IMR-90 (cell line): Measurements from ENCODE around the gene NDEL1. TPM values are rescaled to one million over a fixed set of nuclear protein-coding genes. Genes with fewer than 3 reads are reported as not detected.

Experiments
- ATAC-seq: fragments of 200-7000 bp; cut with Tn5 transposase; 2 replicates; pipeline ENCODE4 v1.9.1; 2020; ENCODE audit warnings: low read depth, mild to moderate bottlenecking, moderate library complexity
- BruUV-seq: library from RNA; stranded (reverse); fragments of 400-500 nt; replicated peaks from 2 replicates; lab custom pipeline; 2021; lab: Mats Ljungman, UMichigan
- CTCF ChIA-PET: fragments of 300-600 bp; formaldehyde crosslinking; extraction: SDS; loops from one replicate; lab custom pipeline; 2021; ENCODE audit warnings: antibody characterized with exemption; lab: Yijun Ruan, JAX
- POLR2A ChIA-PET: fragments of 300-600 bp; sonication (Branson Sonifier 250); formaldehyde crosslinking; loops from one replicate; lab custom pipeline; 2022; ENCODE audit warnings: antibody characterized with exemption; ENCODE audit not compliant: unreplicated experiment; lab: Charles Lee
- DNase-seq: peaks from one replicate; pipeline ENCODE4 v3.0.0; 2013
- H2AFZ ChIP-seq: replicated peaks from 2 replicates; pipeline ENCODE3; 2013; ENCODE audit warnings: low read length, mild to moderate bottlenecking; ENCODE audit not compliant: poor library complexity
- H2AK5ac ChIP-seq: 2 replicates; pipeline ENCODE4 v1.6.1; 2013; ENCODE audit warnings: low read depth, low read length, inconsistent platforms
- H2AK9ac ChIP-seq: replicated peaks from 2 replicates; pipeline ENCODE3; 2013; ENCODE audit warnings: mild to moderate bottlenecking, low read depth, low read length, moderate library complexity; ENCODE audit not compliant: poor library complexity
- H2BK120ac ChIP-seq: 2 replicates; pipeline ENCODE4 v1.6.1; 2013; ENCODE audit warnings: low read depth, low read length, inconsistent platforms
- H2BK15ac ChIP-seq: 3 replicates; pipeline ENCODE4 v1.6.1; 2013; ENCODE audit warnings: low read depth, low read length, inconsistent platforms
- H2BK20ac ChIP-seq: 2 replicates; pipeline ENCODE4 v1.6.1; 2013; ENCODE audit warnings: low read depth, mild to moderate bottlenecking, inconsistent platforms, low read length, moderate library complexity
- H2BK5ac ChIP-seq: 2 replicates; pipeline ENCODE4 v1.6.1; 2013; ENCODE audit warnings: mild to moderate bottlenecking, low read depth, low read length, inconsistent platforms; ENCODE audit not compliant: poor library complexity, severe bottlenecking
- H3K14ac ChIP-seq: replicated peaks from 2 replicates; pipeline ENCODE4 v1.6.1; 2013; ENCODE audit warnings: low read depth, low read length, inconsistent platforms
- H3K18ac ChIP-seq: 2 replicates; pipeline ENCODE4 v1.6.1; 2013; ENCODE audit warnings: low read depth, low read length, control low read depth
- H3K23ac ChIP-seq: 2 replicates; pipeline ENCODE4 v1.6.1; 2013; ENCODE audit warnings: low read depth, low read length, inconsistent platforms
- H3K27ac ChIP-seq: 2 replicates; pipeline ENCODE4 v1.5.1; 2013; ENCODE audit warnings: mild to moderate bottlenecking, control low read depth, low read length; ENCODE audit not compliant: insufficient read depth
- H3K27me3 ChIP-seq: 2 replicates; pipeline ENCODE4 v1.6.1; 2013; ENCODE audit warnings: low read length; ENCODE audit not compliant: control insufficient read depth, insufficient read depth
- H3K36me3 ChIP-seq: 2 replicates; pipeline ENCODE4 v1.6.1; 2013; ENCODE audit warnings: low read length, mixed read lengths; ENCODE audit not compliant: control insufficient read depth, insufficient read depth
- H3K4ac ChIP-seq: 2 replicates; pipeline ENCODE4 v1.6.1; 2013; ENCODE audit warnings: low read depth, low read length, inconsistent platforms
- H3K4me1 ChIP-seq: 2 replicates; pipeline ENCODE4 v1.6.1; 2013; ENCODE audit warnings: low read length, mixed read lengths; ENCODE audit not compliant: control insufficient read depth, insufficient read depth
- H3K4me2 ChIP-seq: 2 replicates; pipeline ENCODE4 v1.6.1; 2013; ENCODE audit warnings: low read depth, mild to moderate bottlenecking, control low read depth, low read length, moderate library complexity
- H3K4me3 ChIP-seq: 2 replicates; pipeline ENCODE4 v1.5.1; 2013; ENCODE audit warnings: low read depth, mild to moderate bottlenecking, control low read depth, low read length, moderate library complexity; ENCODE audit not compliant: insufficient read depth
- H3K56ac ChIP-seq: 2 replicates; pipeline ENCODE4 v1.6.1; 2013; ENCODE audit warnings: low read length, inconsistent platforms; ENCODE audit not compliant: insufficient read depth; ENCODE audit errors: extremely low read depth
- H3K79me1 ChIP-seq, 2 experiments: 2 replicates each; pipeline ENCODE4 v1.6.1; 2013; ENCODE audit warnings: low read length in 2 of 2, inconsistent platforms in 1 of 2, low read depth in 1 of 2
- H3K9ac ChIP-seq: 2 replicates; pipeline ENCODE4 v1.6.1; 2013; ENCODE audit warnings: low read depth, low read length, control low read depth
- H3K9me1 ChIP-seq: 2 replicates; pipeline ENCODE4 v1.6.1; 2013; ENCODE audit warnings: low read length, inconsistent platforms; ENCODE audit not compliant: insufficient read depth
- H3K9me3 ChIP-seq: 2 replicates; pipeline ENCODE4 v1.6.1; 2013; ENCODE audit warnings: low read length; ENCODE audit not compliant: control insufficient read depth, insufficient read depth
- H4K20me1 ChIP-seq: 2 replicates; pipeline ENCODE4 v1.6.1; 2013; ENCODE audit warnings: low read length, inconsistent platforms; ENCODE audit not compliant: insufficient read depth
- H4K5ac ChIP-seq: 2 replicates; pipeline ENCODE4 v1.6.1; 2013; ENCODE audit warnings: mild to moderate bottlenecking, low read depth, low read length, control low read depth
- H4K8ac ChIP-seq, 2 experiments: 2 replicates each; pipeline ENCODE4 v1.6.1; 2013; ENCODE audit warnings: low read depth in 2 of 2, low read length in 2 of 2, control low read depth in 1 of 2, inconsistent platforms in 1 of 2
- H4K91ac ChIP-seq: 2 replicates; pipeline ENCODE4 v1.6.1; 2013; ENCODE audit warnings: low read depth, low read length, inconsistent platforms; ENCODE audit not compliant: insufficient read depth
- CEBPB ChIP-seq: IDR thresholded peaks from 2 replicates; pipeline ENCODE4 v1.6.1; 2012; ENCODE audit warnings: low read depth, low read length, improper control_type of control experiment
- CHD1 ChIP-seq: IDR thresholded peaks from 2 replicates; pipeline ENCODE4 v1.6.1; 2012; ENCODE audit warnings: low read depth, low read length, improper control_type of control experiment
- CTCF ChIP-seq: conservative IDR thresholded peaks from 2 replicates; pipeline ENCODE4 v1.5.1; 2012; ENCODE audit warnings: mild to moderate bottlenecking, low read depth, low read length, improper control_type of control experiment
- FOS ChIP-seq: fragments of 150-350 bp; IDR thresholded peaks from 2 replicates; pipeline ENCODE4 v1.6.1; 2016; ENCODE audit warnings: low read depth, low read length
- MXI1 ChIP-seq: IDR thresholded peaks from 2 replicates; pipeline ENCODE4 v1.6.1; 2012; ENCODE audit warnings: low read depth, mild to moderate bottlenecking, low read length, moderate library complexity, borderline replicate concordance
- POLR2A ChIP-seq: IDR thresholded peaks from 2 replicates; pipeline ENCODE4 v1.6.1; 2012; ENCODE audit warnings: mild to moderate bottlenecking, low read depth, low read length
- RFX5 ChIP-seq: IDR thresholded peaks from 2 replicates; pipeline ENCODE4 v1.8.0; 2012; ENCODE audit warnings: low read depth, mild to moderate bottlenecking, low read length, moderate library complexity
- SMC3 ChIP-seq: fragments of 150-350 bp; IDR thresholded peaks from 2 replicates; pipeline ENCODE4 v1.6.1; 2016; ENCODE audit warnings: low read depth, mild to moderate bottlenecking, antibody characterized with exemption, low read length, moderate library complexity
- USF2 ChIP-seq: fragments of 150-350 bp; IDR thresholded peaks from 2 replicates; pipeline ENCODE4 v1.6.1; 2017; ENCODE audit warnings: mild to moderate bottlenecking, antibody characterized with exemption, low read length, low read depth
- WGBS, 2 experiments: methylation state at CpG; one replicate each; pipeline versions ENCODE4 v1.1.5 to v1.1.7; 2013; ENCODE audit warnings: missing lambda C conversion rate in 2 of 2; ENCODE audit not compliant: insufficient read length in 1 of 2; ENCODE audit errors: extremely low coverage in 2 of 2; 5-methylcytosine and 5-hydroxymethylcytosine counted together
- dilution Hi-C: fragments of 300-500 bp; cut with HindIII; formaldehyde crosslinking; loops from one replicate; pipeline ENCODE4 v1.14.3; 2018; ENCODE audit warnings: low sequenced_read_pairs; ENCODE audit not compliant: unreplicated experiment
- in situ Hi-C: fragments of 300-500 bp; cut with MboI; formaldehyde crosslinking; loops from 3 replicates; pipeline ENCODE4 v1.14.3; 2019; ENCODE audit warnings: low sequenced_read_pairs, inconsistent platforms, mixed read lengths
- intact Hi-C: fragments of 100-400 bp; cut with micrococcal nuclease; formaldehyde crosslinking; loops from 2 replicates; pipeline ENCODE4 v1.10.0; 2022
- polyA plus RNA-seq, 3 experiments: library from polyadenylated mRNA; depleted of rRNA; stranded (reverse); fragments of >200 nt; gene quantifications; 2 replicates each; pipeline ENCODE4 v1.2.3, GENCODE V29; 2012; ENCODE audit warnings: low replicate concordance in 1 of 3
- total RNA-seq: library from RNA; depleted of rRNA; stranded (reverse); fragments of >200 nt; gene quantifications from 2 replicates; pipeline ENCODE4 v1.2.3, GENCODE V29; 2012

The NDEL1 gene
- total and polyA plus RNA-seq, 2 of the 4 experiments (the other 2 are of a cell fraction): 28.9 to 95.6 TPM

GRCh38 chr17:8499171-8499570, 63.5 kb downstream of the NDEL1 start:
- intact Hi-C loops: no loop called here
- no peak overlapping the region for H2AK5ac ChIP-seq
- H3K27ac ChIP-seq: no peak overlapping the region
- H3K4ac ChIP-seq: no peak overlapping the region
- no peak overlapping the region for H3K4me3 ChIP-seq
- no peaks in the 10 kb centered on the region; the same call in 1 of the 2 replicates for H4K20me1 ChIP-seq
- H3K27me3 ChIP-seq: no peaks in the 10 kb centered on the region
- H2BK5ac ChIP-seq: no peak overlapping the region
- peaks cover 52% of the 10 kb centered on the region for H3K36me3 ChIP-seq
- no peak overlapping the region for H3K18ac ChIP-seq
- no peak overlapping the region for H2BK15ac ChIP-seq
- H3K23ac ChIP-seq: no peak overlapping the region
- H3K9ac ChIP-seq: no peak overlapping the region
- no peak overlapping the region for H4K5ac ChIP-seq
- H3K14ac ChIP-seq: no peak overlapping the region
- no peak overlapping the region for H4K91ac ChIP-seq
- H3K9me3 ChIP-seq: no peaks in the 10 kb centered on the region
- no TSS peak for BruUV-seq
- H2AK9ac ChIP-seq: no peak overlapping the region
- no peaks in the 10 kb centered on the region; the same call in 1 of the 2 replicates for H3K9me1 ChIP-seq
- POLR2A ChIA-PET: no interaction called here
- no peak overlapping the region for H2AFZ ChIP-seq
- no peak overlapping the region for H3K56ac ChIP-seq
- in situ Hi-C loops: no loop called here
- H2BK20ac ChIP-seq: no peak overlapping the region
- H3K79me1 ChIP-seq: no peaks in the 10 kb centered on the region; a peak in 2 of 4 replicates
- dilution Hi-C loops: no loop called here
- CTCF ChIA-PET: no interaction called here
- no peak for ATAC-seq
- H3K4me2 ChIP-seq: no peak overlapping the region
- no peak overlapping the region for H2BK120ac ChIP-seq
- 95% methylated on average over 7 of the region's 9 CpGs; no CpG with 5 or more reads in 1 of the 2 experiments for WGBS, 2 experiments
- no peak overlapping the region for H4K8ac ChIP-seq
- TF ChIP-seq SMC3 (no peak), MXI1 (no peak), RFX5 (no peak), CHD1 (no peak), CTCF (no peak), POLR2A (no peak), FOS (no peak), USF2 (no peak), CEBPB (no peak)
- no peaks in the 10 kb centered on the region for H3K4me1 ChIP-seq
- no peak for DNase-seq
